Measurements from ENCODE around the gene KNCN. TPM values are rescaled to one million over a fixed set of nuclear protein-coding genes. Genes with fewer than 3 reads are reported as not detected.

The KNCN gene
- total RNA-seq, 2 experiments from 2014 or later: not detected

DNA sequence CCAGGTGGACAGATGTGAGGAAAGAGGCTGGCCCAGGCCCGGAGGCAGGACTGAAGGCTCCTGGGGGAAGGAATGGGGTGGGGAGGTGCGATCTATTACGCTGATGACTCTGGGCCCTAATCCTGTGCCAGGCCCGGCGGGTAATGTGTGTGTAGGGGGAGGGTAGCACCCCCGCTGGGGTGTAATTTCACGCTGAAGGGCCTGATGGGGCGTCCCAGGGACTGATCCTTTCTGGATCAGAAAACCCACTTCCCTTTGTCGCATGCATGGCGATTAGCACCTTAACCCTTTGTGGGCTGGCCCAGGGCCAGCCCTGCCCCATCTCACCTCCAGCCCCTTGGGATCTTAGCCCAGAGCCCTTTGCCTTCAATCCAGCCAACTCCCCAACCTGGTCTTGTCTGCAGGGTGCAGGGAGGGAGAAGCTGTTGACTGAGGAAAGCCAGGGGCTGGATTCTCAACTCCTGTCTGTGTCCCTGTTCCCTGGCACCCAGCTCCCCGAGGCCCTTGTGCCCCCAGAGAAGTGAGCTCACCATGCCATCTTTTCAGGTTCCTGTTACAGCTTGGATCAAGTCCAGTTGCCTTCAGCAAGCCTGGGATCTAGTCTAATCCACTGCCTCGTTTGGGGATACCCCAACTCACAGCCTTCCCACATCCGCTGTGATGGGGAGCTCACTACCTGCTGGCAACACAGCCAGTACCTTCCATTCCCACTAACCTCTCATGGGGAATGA is 26.0 kb downstream of the KNCN start:
- DNase-seq: no peak
- Mint-ChIP-seq H3K4me1 (peaks cover 22% of the 10 kb centered on the region), H3K36me3 (no peaks in the 10 kb centered on the region), H3K27me3 (peaks cover 37% of the 10 kb centered on the region), H3K9me3 (no peaks in the 10 kb centered on the region), H3K4me3 (no peak overlapping the region), H3K27ac (no peak overlapping the region)

DNA sequence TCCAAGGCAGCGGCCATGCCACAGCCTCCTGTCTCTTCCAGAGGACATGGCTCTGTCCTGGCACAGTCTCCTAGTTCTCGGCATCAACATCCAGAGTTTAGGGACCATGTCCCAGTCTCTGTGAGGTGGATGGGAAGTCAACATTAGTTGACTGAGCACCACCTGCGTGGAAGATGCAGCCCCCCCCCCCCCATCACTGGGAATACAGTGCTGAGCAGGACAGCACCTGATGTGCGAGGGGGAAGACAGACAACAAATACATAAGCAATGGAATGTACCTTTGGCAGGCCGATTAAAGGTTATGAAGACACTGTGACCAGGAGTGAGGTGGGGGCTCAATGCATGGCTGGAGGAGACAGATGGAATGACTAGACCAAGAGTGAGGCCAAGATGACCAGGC is 26.6 kb downstream of the KNCN start:
- Mint-ChIP-seq H3K9me3 (no peaks in the 10 kb centered on the region), H3K4me3 (no peak overlapping the region), H3K4me1 (peaks cover 22% of the 10 kb centered on the region), H3K36me3 (no peaks in the 10 kb centered on the region), H3K27me3 (peaks cover 37% of the 10 kb centered on the region), H3K27ac (no peak overlapping the region)
- DNase-seq: no peak

DNA sequence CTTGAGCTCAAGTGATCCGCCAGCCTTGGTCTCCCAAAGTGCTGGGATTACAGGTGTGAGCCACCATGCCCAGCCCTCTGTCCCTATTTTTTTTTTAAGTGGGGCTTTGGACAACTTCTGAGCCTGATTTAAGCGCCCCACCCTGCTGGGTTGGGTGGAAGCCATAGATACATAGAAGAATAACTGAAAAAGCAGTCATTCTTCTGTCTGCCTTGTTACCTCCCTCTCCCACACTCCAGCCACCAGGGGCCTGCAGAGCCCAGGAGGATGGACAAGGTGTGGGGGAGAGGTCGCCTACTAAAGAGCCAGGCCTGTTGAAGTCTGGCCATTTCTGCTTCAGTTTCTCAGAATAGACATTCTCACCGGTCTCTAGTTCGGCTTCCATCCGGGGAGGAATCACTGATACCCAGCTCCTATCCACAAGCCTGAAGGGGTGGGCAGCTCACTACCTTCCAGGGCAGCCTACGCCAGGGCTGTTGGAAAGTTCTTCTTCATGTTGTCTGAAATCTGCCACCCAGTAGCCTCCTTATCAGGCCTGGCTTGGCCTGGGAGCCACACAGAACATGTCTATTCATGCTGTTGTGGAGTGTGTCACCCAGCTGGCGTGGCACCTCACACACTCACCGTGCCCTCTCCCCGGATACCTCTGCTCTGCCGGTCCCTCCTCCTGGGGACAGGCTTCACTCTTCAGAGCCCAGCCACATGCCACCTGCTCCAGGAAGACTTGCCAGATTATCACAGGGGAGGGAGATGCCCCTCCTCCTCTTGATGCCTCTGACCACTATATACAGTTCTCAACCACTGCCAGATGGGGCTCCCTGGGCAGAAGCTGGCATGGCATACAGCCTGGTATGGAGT is 27.7 kb downstream of the KNCN start:
- Mint-ChIP-seq H3K27ac (no peak overlapping the region), H3K27me3 (peaks cover 32% of the 10 kb centered on the region), H3K4me3 (no peak overlapping the region), H3K36me3 (no peaks in the 10 kb centered on the region), H3K4me1 (peaks cover 14% of the 10 kb centered on the region), H3K9me3 (no peaks in the 10 kb centered on the region)
- DNase-seq: no peak

DNA sequence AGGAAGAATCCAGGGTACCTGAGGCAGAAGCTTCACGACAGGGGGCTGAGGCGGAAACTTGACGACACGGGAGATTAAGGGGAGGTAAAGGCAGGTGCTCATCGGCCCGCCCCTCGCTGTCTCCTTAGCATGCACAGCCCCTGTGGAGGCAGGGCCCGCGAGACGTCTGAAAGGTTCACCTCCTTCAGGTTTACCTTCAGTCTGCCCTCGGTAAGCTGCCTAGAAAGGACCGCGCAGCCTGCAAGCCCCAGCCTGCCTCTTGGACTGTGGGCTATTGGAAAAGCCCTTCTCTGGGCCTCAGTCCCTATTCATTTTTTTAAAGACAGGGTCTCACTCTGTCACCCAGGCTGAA is 28.5 kb downstream of the KNCN start:
- no peak for DNase-seq
- Mint-ChIP-seq H3K27ac (no peak overlapping the region), H3K9me3 (no peaks in the 10 kb centered on the region), H3K4me3 (no peak overlapping the region), H3K4me1 (peaks cover 9% of the 10 kb centered on the region), H3K27me3 (peaks cover 30% of the 10 kb centered on the region), H3K36me3 (no peaks in the 10 kb centered on the region)

DNA sequence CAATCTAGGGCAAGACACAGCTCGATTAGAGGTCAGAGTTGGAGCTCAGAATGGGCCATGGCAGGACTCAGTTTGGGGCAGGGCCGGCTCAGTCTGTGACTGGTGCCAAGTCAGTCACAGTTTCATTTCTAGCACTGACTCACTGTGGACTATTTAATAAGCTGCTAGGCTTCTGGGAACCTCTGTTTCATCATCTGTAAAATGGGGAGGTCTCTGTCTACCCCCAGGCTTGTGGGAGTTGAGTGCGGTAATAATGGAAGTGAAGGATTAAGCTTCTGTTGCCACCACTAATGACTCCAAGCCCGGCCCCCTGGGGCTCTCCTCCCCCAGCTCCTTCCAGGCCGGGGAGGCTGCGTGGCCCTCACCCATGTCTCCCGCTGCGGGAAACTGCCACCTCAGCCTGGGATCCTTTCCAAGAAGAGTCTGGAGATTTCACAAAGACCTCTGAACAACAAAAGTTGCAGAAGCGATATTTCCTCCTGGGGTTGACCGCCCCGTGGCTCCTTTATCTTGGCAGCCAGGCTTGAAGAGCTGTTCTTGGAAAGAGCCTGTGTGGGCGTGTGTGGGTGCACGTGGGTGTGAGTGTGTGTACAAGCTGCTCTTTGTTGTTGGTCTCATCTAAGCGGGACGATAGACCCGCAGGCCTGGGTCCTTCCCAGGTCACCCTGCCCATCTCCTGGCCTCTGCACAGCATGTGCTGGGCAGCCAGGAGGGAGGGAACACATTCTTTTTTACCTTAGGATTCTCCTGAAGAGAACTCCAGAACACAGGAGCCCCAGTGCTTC is 29.1 kb downstream of the KNCN start:
- no peaks in the 10 kb centered on the region for H3K36me3 Mint-ChIP-seq
- no peaks in the 10 kb centered on the region for H3K9me3 Mint-ChIP-seq
- no peak overlapping the region for H3K4me3 Mint-ChIP-seq
- peak overlapping the region; percentile 22 for H3K27ac Mint-ChIP-seq
- peaks cover 30% of the 10 kb centered on the region for H3K27me3 Mint-ChIP-seq
- peaks cover 9% of the 10 kb centered on the region for H3K4me1 Mint-ChIP-seq
- DNase-seq: peak; percentile 46

DNA sequence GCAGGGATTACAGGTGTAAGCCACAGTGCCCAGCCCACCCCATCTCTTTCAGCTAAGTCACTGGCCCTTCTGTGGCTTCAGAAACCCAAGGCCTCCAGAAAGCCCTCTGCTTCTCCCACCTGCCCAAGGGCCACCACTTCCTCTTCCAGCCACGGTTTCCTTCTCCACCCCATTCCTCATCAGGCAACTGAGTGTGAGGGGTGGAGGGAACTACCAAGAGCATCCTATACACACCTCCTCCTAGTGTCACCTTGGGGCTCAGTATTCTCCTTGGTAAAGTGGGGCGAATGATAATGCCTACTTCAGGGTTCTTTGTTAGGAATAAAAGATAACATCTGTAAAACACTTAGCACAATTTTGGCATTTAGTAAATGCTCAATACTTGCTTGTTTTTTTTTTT is 30.0 kb downstream of the KNCN start:
- Mint-ChIP-seq H3K4me1 (peaks cover 9% of the 10 kb centered on the region), H3K36me3 (no peaks in the 10 kb centered on the region), H3K4me3 (no peak overlapping the region), H3K27me3 (peaks cover 32% of the 10 kb centered on the region), H3K9me3 (no peaks in the 10 kb centered on the region), H3K27ac (no peak overlapping the region)
- DNase-seq: no peak

DNA sequence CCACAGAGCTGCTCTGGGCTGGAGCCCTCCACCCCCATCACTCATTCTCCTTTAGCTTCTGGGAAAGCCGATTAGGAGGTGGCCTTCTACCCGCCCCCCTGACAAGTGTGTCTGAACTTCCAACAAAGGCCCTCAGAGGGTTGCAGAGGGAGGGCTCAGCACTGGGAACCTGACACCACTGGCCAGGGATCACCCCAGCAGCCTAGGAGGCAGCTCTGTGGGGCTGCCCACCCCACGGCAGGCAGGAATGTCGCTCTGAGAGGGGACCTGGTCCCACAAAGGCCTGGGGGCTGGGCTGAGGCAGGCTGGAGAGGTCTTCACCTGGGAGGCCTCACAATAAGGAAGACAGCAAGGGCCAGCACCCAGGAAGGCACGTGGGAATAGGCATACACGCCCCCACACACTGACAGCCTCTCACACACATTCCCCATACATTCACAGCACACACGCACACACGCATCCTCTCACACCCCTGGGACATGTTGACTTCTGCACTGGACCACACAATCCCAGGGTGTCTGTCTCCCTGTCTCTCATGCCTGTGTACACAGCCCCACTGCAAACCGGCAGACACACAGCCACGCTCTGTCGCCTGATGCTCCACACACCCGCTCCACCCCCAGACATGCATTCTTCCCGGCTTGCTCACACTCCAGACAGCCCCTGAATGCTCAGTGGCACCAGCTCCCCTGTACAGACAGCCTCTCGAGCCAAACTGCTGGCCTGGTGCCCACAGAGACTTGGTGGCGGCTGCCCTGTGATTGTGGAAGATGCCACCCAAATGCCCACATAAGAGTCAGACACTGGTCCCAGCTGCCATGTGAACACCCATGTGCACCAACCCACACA is 31.2 kb downstream of the KNCN start:
- Mint-ChIP-seq H3K4me3 (no peak overlapping the region), H3K36me3 (no peaks in the 10 kb centered on the region), H3K4me1 (peaks cover 9% of the 10 kb centered on the region), H3K9me3 (no peaks in the 10 kb centered on the region), H3K27me3 (peaks cover 32% of the 10 kb centered on the region), H3K27ac (no peak overlapping the region)
- DNase-seq: no peak

DNA sequence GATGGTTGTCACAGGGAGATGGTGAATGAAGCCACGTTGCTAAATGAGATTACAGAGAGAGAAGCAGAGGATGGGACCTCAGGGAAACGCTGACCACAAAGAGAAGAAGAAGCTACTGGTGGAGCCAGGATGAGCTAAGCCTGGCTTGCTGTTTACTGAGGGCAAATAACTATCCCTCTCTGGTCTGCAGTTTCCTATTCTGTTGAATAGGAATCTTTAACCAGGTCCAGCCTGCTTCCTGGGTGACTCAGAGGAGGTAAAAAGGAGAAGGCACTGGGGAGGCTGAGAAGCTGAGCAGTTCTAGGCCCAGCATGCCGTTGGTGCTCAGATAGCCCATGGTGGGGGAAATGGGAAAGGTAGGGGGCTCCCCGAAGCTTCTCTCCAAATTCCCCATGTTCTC is 32.2 kb downstream of the KNCN start:
- Mint-ChIP-seq H3K27me3 (peaks cover 33% of the 10 kb centered on the region), H3K27ac (no peak overlapping the region), H3K36me3 (no peaks in the 10 kb centered on the region), H3K9me3 (no peaks in the 10 kb centered on the region), H3K4me3 (no peak overlapping the region), H3K4me1 (peaks cover 9% of the 10 kb centered on the region)
- no peak for DNase-seq

DNA sequence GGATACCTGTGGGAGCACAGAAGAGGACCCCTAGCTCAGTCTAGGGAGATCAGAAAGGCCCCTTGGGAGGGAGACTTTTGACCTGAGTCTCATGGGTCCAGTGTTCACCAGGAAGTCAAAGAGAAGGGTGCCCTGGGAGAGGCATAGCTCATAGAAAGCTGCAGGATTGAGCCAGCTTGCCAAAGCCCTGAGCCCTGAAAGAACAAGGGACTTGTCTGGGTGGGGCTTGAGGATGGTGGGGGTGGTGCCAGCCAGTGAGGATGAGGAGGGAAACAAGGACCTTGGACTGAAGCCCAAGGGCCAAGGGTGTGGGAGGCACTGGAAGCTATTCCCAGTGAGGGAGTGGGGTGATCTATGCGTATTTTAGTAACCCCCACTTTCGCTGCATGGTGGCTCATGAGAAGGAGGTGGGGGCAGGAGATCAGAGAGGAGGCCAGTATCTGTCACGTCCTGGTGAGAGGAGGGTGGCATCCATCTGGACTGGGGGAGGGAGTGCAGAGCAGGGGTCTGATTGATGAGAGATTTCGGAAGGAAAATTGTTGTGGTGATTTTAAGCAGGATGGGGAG is 33.4 kb downstream of the KNCN start:
- peaks cover 9% of the 10 kb centered on the region for H3K4me1 Mint-ChIP-seq
- H3K9me3 Mint-ChIP-seq: no peaks in the 10 kb centered on the region
- no peak overlapping the region for H3K4me3 Mint-ChIP-seq
- peaks cover 35% of the 10 kb centered on the region for H3K27me3 Mint-ChIP-seq
- no peak for DNase-seq
- no peaks in the 10 kb centered on the region for H3K36me3 Mint-ChIP-seq
- no peak overlapping the region for H3K27ac Mint-ChIP-seq

DNA sequence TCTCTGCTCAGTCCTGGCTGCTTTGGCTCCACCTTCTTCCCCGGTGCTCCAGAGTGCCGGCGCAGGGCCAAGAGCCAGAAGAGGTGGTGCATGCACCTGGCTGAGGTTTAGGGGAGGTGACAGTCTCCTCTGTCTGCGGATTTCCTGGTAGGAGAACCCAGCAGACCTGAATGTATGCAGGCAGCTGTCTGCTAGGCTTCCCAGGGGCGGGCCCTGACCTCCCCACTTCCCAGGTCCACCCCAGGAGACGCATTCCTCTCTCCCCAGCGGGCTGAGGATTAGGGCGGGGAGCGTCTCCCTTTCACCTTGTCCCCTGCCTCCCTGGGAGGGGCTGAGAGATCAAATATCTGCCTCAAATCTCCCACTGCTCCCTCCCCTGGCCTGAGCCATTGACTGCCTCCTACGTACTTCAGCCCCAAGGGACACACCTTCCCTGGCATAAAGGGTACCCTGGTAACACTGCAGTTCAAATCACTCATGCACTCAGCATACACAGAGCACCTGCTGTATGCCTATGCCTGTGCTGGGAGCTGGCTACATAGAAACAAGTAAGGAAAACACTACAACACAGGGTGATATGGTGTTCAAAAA is 34.3 kb downstream of the KNCN start:
- peaks cover 4% of the 10 kb centered on the region for H3K4me1 Mint-ChIP-seq

DNA sequence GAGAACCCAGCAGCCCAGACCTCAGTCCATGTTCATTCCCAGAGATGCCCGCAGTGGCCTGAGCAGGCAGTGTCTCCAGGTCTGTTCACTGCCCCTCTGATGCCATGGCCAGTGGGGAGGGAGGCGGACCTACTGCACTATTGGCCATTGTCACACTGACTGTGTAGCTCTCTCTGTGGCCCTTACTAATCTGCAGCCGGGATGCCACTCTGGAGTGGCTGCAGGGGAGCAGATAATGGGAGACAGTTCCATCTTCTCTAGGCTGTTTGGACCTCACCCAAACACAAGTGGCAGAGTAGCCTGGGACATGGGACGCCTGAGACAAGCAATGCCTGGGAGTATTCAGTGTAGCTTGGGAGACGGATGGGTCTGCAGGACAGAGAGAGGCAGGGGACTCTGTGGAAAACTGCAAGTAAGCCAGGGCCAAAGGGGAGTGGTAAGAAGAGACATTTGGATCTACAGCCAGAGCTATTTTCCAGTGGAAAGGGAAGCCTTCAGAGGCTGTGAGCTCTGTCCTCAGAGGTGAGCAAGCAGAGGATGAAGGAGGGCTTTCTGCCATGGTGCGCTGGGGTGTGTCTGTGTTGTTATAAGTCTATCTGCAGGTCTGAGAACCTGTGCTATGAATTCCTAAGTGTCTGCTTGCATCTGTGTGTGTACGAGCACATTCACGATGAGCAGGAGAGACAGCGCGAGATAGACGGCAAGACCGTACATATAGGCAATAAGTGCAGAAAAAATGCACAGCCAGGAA is 35.1 kb downstream of the KNCN start:
- Mint-ChIP-seq H3K27me3 (peaks cover 36% of the 10 kb centered on the region), H3K27ac (no peak overlapping the region), H3K4me3 (no peak overlapping the region), H3K36me3 (no peaks in the 10 kb centered on the region), H3K4me1 (peaks cover under 1% of the 10 kb centered on the region), H3K9me3 (no peaks in the 10 kb centered on the region)
- DNase-seq: no peak

More for the DNA sequence above, 34.3 kb downstream of the KNCN start:
- no peaks in the 10 kb centered on the region for H3K9me3 Mint-ChIP-seq
- H3K27me3 Mint-ChIP-seq: peaks cover 36% of the 10 kb centered on the region
- DNase-seq: no peak
- H3K36me3 Mint-ChIP-seq: no peaks in the 10 kb centered on the region
- H3K27ac Mint-ChIP-seq: no peak overlapping the region
- H3K4me3 Mint-ChIP-seq: no peak overlapping the region

DNA sequence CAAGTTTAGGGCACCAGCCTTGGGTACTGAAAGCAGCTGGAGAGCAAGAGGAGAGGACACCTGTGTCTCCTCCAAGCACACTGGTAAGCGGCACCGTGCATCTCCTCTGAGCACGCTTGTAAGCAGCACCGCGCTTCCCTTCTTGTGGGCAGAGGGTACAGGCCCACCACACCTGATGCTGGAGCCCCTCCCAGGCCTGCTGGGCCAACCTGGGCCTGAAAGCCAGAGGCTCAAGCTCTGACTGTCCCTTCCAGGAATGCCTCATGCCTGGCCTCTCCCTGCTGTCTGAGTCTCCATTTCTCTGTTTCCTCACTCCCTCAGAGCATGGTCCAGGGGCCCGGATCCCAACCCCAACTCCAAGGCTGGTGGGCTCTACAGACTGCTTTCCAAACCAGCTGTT is 35.9 kb downstream of the KNCN start:
- Mint-ChIP-seq H3K9me3 (no peaks in the 10 kb centered on the region), H3K27me3 (peaks cover 36% of the 10 kb centered on the region), H3K4me3 (no peak overlapping the region), H3K36me3 (no peaks in the 10 kb centered on the region), H3K27ac (no peak overlapping the region), H3K4me1 (no peaks in the 10 kb centered on the region)
- no peak for DNase-seq

DNA sequence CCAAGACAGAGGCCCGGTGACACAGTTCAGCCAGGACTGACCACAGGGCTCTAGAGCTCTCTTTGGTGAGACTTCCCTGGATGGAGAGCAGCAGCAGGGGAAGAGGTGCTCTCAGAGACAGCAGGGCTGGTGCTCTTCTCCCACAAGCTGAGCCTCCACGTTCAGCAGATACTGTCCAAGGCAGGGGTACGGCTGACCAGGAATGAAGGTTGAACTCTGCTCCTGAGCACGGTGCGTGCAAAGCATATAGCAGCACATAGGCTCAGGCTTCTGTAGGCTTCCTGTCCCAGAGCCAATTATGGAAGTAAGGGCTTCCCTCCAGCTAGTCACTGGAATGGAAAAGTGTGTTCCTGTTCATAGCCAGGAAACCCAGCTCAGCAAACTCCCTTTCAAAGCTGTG is 37.9 kb downstream of the KNCN start:
- Mint-ChIP-seq H3K27ac (no peak overlapping the region), H3K4me3 (no peak overlapping the region), H3K27me3 (peaks cover 36% of the 10 kb centered on the region), H3K9me3 (no peaks in the 10 kb centered on the region), H3K4me1 (no peaks in the 10 kb centered on the region), H3K36me3 (no peaks in the 10 kb centered on the region)
- no peak for DNase-seq

Measured in activated naive CD8-positive, alpha-beta T cell treated with anti-CD3 and anti-CD28 coated beads for 36 hours (primary cell).